ENCODE results near the gene ELP2. TPM values are rescaled to one million over a fixed set of nuclear protein-coding genes. Genes with fewer than 3 reads are reported as not detected.

The ELP2 gene
- total RNA-seq, 1 donor from 2014 or later: 111 TPM

DNA sequence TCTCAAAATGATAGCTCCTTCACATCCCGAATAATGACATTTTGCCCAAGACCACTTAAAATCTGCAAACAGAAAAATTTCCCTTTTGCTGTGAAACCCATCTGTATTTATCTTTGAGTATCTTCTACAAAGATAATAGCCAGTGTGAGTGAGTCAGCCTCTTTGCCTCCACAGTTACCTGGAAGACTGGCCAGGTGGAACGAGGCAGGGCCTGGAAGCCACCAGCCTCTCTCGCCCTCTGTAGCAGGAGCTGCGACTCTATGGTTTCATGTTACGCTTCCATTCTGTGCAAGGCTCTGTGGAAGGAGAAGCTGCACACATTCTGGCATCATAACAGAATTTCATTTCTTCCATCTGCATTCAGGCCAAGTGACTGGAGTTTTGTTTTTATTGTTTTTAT lies 9.5 kb downstream of the ELP2 start:
- Mint-ChIP-seq H3K27me3 (no peaks in the 10 kb centered on the region), H3K36me3 (ENCODE audit: insufficient read depth) (peaks cover 14% of the 10 kb centered on the region), H3K9me3 (ENCODE audit: low read depth) (no peaks in the 10 kb centered on the region), H3K4me3 (ENCODE audit: low read depth) (no peak overlapping the region), H3K4me1 (ENCODE audit: low read depth) (no peaks in the 10 kb centered on the region), H3K27ac (no peak overlapping the region)
- no peak for DNase-seq (ENCODE audit: low spot score, unreplicated experiment)
- TF ChIP-seq, protein P1, sequence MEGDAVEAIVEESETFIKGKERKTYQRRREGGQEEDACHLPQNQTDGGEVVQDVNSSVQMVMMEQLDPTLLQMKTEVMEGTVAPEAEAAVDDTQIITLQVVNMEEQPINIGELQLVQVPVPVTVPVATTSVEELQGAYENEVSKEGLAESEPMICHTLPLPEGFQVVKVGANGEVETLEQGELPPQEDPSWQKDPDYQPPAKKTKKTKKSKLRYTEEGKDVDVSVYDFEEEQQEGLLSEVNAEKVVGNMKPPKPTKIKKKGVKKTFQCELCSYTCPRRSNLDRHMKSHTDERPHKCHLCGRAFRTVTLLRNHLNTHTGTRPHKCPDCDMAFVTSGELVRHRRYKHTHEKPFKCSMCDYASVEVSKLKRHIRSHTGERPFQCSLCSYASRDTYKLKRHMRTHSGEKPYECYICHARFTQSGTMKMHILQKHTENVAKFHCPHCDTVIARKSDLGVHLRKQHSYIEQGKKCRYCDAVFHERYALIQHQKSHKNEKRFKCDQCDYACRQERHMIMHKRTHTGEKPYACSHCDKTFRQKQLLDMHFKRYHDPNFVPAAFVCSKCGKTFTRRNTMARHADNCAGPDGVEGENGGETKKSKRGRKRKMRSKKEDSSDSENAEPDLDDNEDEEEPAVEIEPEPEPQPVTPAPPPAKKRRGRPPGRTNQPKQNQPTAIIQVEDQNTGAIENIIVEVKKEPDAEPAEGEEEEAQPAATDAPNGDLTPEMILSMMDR (IDR thresholded peaks at IDR 0.05; ENCODE audit: unreplicated experiment): no peak

DNA sequence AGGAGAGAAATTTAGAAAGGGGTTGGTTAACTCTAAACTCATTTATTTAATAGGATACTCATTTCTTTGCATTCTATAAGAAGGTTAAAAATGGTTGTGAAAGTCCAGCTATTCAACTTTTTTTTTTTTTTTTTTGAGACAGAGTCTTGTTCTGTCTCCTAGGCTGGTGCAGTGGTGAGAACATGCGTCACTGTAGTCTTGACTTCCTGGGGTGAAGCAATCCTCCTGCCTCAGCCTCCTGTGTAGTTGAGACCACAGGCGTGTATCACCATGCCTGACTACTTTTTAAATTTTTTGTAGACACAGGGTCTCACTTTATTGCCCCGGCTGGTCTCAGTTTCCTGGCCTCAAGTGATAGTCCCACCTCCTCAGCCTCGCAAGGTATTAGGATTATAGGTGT lies 11.9 kb downstream of the ELP2 start:
- Mint-ChIP-seq H3K36me3 (ENCODE audit: insufficient read depth) (peaks cover 14% of the 10 kb centered on the region), H3K27me3 (no peaks in the 10 kb centered on the region), H3K4me3 (ENCODE audit: low read depth) (no peak overlapping the region), H3K9me3 (ENCODE audit: low read depth) (no peaks in the 10 kb centered on the region), H3K27ac (no peak overlapping the region), H3K4me1 (ENCODE audit: low read depth) (no peaks in the 10 kb centered on the region)
- TF ChIP-seq, protein P1 (IDR thresholded peaks at IDR 0.05; ENCODE audit: unreplicated experiment): no peak
- DNase-seq (ENCODE audit: low spot score, unreplicated experiment): no peak

DNA sequence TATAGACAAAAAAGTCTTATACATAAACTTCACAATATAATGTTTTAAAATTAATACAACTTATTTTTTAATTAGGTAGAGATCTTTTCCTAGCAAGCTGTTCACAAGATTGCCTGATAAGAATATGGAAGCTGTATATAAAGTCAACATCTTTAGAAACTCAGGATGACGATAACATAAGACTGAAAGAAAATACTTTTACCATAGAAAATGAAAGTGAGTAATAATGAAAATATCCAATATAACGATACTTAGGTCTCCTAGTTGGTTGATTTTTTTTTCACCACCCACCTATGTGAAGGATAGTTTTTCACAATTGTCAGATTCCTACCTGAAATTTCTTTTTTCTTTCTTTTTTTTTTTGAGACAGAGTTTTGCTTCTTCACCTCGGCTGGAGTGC lies 13.1 kb downstream of the ELP2 start:
- TF ChIP-seq, protein P1 (IDR thresholded peaks at IDR 0.05; ENCODE audit: unreplicated experiment): no peak
- Mint-ChIP-seq H3K4me3 (ENCODE audit: low read depth) (no peak overlapping the region), H3K27me3 (no peaks in the 10 kb centered on the region), H3K4me1 (ENCODE audit: low read depth) (no peaks in the 10 kb centered on the region), H3K9me3 (ENCODE audit: low read depth) (no peaks in the 10 kb centered on the region), H3K27ac (no peak overlapping the region), H3K36me3 (ENCODE audit: insufficient read depth) (peaks cover 12% of the 10 kb centered on the region)
- DNase-seq (ENCODE audit: low spot score, unreplicated experiment): no peak

DNA sequence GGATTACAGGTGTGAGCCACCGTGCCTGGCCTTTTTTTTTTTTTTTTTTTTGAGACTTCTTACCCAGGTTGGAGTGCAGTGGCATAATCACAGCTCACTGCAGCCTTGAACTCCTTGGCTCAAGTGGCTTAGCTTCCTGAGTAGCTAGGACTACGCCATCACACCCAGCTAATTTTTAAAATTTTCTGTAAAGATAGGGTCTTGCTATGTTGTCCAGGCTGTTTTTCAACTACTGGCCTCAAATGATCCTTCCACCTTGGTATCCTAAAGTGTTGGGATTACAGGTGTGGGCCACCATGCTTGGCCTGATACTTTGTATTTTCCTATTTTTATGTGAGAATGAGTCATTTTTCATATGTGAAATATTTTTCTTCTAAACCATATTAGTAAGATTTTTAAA lies 13.7 kb downstream of the ELP2 start:
- Mint-ChIP-seq H3K27me3 (no peaks in the 10 kb centered on the region), H3K9me3 (ENCODE audit: low read depth) (no peaks in the 10 kb centered on the region), H3K4me3 (ENCODE audit: low read depth) (no peak overlapping the region), H3K36me3 (ENCODE audit: insufficient read depth) (peaks cover 12% of the 10 kb centered on the region), H3K4me1 (ENCODE audit: low read depth) (no peaks in the 10 kb centered on the region), H3K27ac (no peak overlapping the region)
- TF ChIP-seq, protein P1 (IDR thresholded peaks at IDR 0.05; ENCODE audit: unreplicated experiment): no peak
- no peak for DNase-seq (ENCODE audit: low spot score, unreplicated experiment)

DNA sequence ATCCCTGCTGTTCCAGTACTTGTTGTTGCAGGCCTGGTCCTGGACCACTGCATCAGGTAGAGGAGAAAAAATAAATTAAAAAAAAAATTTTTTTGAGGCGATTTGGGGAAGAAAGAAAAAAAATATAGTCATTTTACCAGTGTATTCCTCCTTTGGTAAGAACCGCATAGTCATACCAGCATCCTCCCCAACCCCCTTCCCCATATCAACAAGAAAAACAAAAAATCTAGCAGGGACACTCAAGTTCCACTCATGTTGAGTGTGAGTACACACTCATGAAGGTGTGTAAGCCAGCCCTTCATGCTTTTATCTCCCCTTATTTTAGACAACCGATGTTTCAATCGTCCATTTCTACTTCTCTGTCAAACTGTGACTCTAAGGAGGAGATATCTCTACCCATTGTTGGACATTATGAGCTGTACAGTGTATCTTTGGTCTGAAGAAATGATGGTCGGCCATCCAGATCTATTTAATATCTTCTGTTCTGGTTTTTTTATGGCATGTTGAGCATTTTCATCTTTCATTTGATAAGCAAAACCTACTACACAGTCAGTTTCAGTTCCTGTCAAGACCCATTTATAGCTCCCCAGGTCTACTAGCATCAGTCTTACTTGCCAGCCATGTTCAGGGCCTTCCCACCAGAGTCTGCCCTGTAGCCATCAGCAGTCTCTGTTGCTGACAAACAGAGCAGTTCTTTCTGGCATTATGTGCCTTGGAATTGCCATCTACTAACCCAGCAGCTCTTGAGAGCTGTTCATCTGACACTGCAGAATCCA lies 20.0 kb downstream of the ELP2 start:
- no peak for DNase-seq (ENCODE audit: low spot score, unreplicated experiment)
- TF ChIP-seq, protein P1 (IDR thresholded peaks at IDR 0.05; ENCODE audit: unreplicated experiment): no peak
- Mint-ChIP-seq H3K4me3 (ENCODE audit: low read depth) (no peak overlapping the region), H3K27ac (no peak overlapping the region), H3K9me3 (ENCODE audit: low read depth) (no peaks in the 10 kb centered on the region), H3K36me3 (ENCODE audit: insufficient read depth) (peaks cover 16% of the 10 kb centered on the region), H3K4me1 (ENCODE audit: low read depth) (no peaks in the 10 kb centered on the region), H3K27me3 (no peaks in the 10 kb centered on the region)

All from progenitor cell of endocrine pancreas (in vitro differentiated cells).